Stimulated activated effector memory CD8-positive, alpha-beta T cell treated with anti-CD3 and anti-CD28 coated beads, Interleukin-12 subunit alpha, Interleukin-12 subunit beta, amount 100 ng/mL, for 72 hours (primary cell): ENCODE results near the gene CREB3L1.

Source experiments
- ATAC-seq: fragments of 150-1000 bp; cut with Tn5 transposase; 2 replicates; pipeline ENCODE4 v1.10.0; 2021
- DNase-seq, 2 donors: peaks; one replicate each; pipeline ENCODE4 v3.0.0; 2021 to 2022; ENCODE audit warnings: low spot score in 2 of 2
- H3K27ac Mint-ChIP-seq: one replicate; pipeline ENCODE4 v1.8.0; 2022; ENCODE audit warnings: mild to moderate bottlenecking, mixed read lengths
- H3K36me3 Mint-ChIP-seq: one replicate; pipeline ENCODE4 v1.8.0; 2022; ENCODE audit warnings: mild to moderate bottlenecking, mixed read lengths
- H3K4me1 Mint-ChIP-seq: one replicate; pipeline ENCODE4 v1.8.0; 2022; ENCODE audit warnings: mixed read lengths
- H3K4me3 Mint-ChIP-seq: one replicate; pipeline ENCODE4 v1.8.0; 2022; ENCODE audit warnings: mild to moderate bottlenecking, mixed read lengths
- H3K9me3 Mint-ChIP-seq: one replicate; pipeline ENCODE4 v1.8.0; 2022; ENCODE audit warnings: mixed read lengths

The CREB3L1 gene

GRCh38 chr11:46242952-46243795, 34.3 kb upstream of the CREB3L1 start:
- peaks cover 27% of the 10 kb centered on the region for H3K4me1 Mint-ChIP-seq
- DNase-seq (peak; percentile 87 to 95), ATAC-seq (peak; percentile 83)
- peaks cover 6% of the 10 kb centered on the region for H3K36me3 Mint-ChIP-seq
- peak overlapping the region; percentile 90 for H3K27ac Mint-ChIP-seq
- H3K4me3 Mint-ChIP-seq, result peak overlapping the region; percentile 78
- no peaks in the 10 kb centered on the region for H3K9me3 Mint-ChIP-seq

GRCh38 chr11:46243796-46244109, 33.7 kb upstream of the CREB3L1 start:
- Mint-ChIP-seq H3K36me3 (peaks cover 6% of the 10 kb centered on the region), H3K9me3 (no peaks in the 10 kb centered on the region), H3K4me1 (peaks cover 29% of the 10 kb centered on the region), H3K4me3 (peak overlapping the region; percentile 78), H3K27ac (peak overlapping the region; percentile 90)
- no peak for ATAC-seq
- DNase-seq, result no peak

GRCh38 chr11:46246521-46246920, 30.9 kb upstream of the CREB3L1 start:
- Mint-ChIP-seq H3K4me1 (peaks cover 24% of the 10 kb centered on the region), H3K9me3 (no peaks in the 10 kb centered on the region), H3K27ac (no peak overlapping the region), H3K4me3 (no peak overlapping the region), H3K36me3 (peaks cover 6% of the 10 kb centered on the region)
- no peak for DNase-seq
- no peak for ATAC-seq

- Mint-ChIP-seq H3K36me3 (peaks cover 6% of the 10 kb centered on the region), H3K4me1 (peaks cover 24% of the 10 kb centered on the region), H3K27ac (no peak overlapping the region), H3K4me3 (no peak overlapping the region), H3K9me3 (no peaks in the 10 kb centered on the region)
- ATAC-seq (no peak), DNase-seq (no peak)
Measured at GRCh38 chr11:46247090-46247489, 30.4 kb upstream of the CREB3L1 start.

GRCh38 chr11:46247659-46248058, 29.8 kb upstream of the CREB3L1 start:
- Mint-ChIP-seq H3K4me3 (no peak overlapping the region), H3K27ac (no peak overlapping the region), H3K36me3 (peaks cover 6% of the 10 kb centered on the region), H3K4me1 (peaks cover 23% of the 10 kb centered on the region), H3K9me3 (no peaks in the 10 kb centered on the region)
- DNase-seq (no peak), ATAC-seq (no peak)

- no peak overlapping the region for H3K4me3 Mint-ChIP-seq
- H3K4me1 Mint-ChIP-seq, result peaks cover 15% of the 10 kb centered on the region
- ATAC-seq (peak; percentile 33), DNase-seq (no peak)
- no peaks in the 10 kb centered on the region for H3K9me3 Mint-ChIP-seq
- H3K27ac Mint-ChIP-seq, result peak overlapping the region; percentile 3
- H3K36me3 Mint-ChIP-seq, result no peaks in the 10 kb centered on the region
Measured at GRCh38 chr11:46248289-46249102, 29.0 kb upstream of the CREB3L1 start.

- Mint-ChIP-seq H3K36me3 (no peaks in the 10 kb centered on the region), H3K4me1 (peaks cover 12% of the 10 kb centered on the region), H3K4me3 (no peak overlapping the region), H3K9me3 (no peaks in the 10 kb centered on the region), H3K27ac (no peak overlapping the region)
- DNase-seq, result no peak
- ATAC-seq, result no peak
Measured at GRCh38 chr11:46249103-46249937, 28.1 kb upstream of the CREB3L1 start.

- Mint-ChIP-seq H3K36me3 (no peaks in the 10 kb centered on the region), H3K4me3 (no peak overlapping the region), H3K9me3 (no peaks in the 10 kb centered on the region), H3K27ac (no peak overlapping the region), H3K4me1 (peaks cover 12% of the 10 kb centered on the region)
- no peak for DNase-seq
- ATAC-seq, result no peak
Measured at GRCh38 chr11:46249938-46250744, 27.3 kb upstream of the CREB3L1 start.

- H3K27ac Mint-ChIP-seq, result no peak overlapping the region
- ATAC-seq (no peak), DNase-seq (no peak)
- H3K9me3 Mint-ChIP-seq, result no peaks in the 10 kb centered on the region
- no peak overlapping the region for H3K4me3 Mint-ChIP-seq
- no peaks in the 10 kb centered on the region for H3K36me3 Mint-ChIP-seq
- peaks cover 12% of the 10 kb centered on the region for H3K4me1 Mint-ChIP-seq
Measured at GRCh38 chr11:46250745-46251052, 26.8 kb upstream of the CREB3L1 start.

GRCh38 chr11:46251954-46252353, 25.5 kb upstream of the CREB3L1 start:
- H3K27ac Mint-ChIP-seq, result no peak overlapping the region
- no peak overlapping the region for H3K4me3 Mint-ChIP-seq
- H3K36me3 Mint-ChIP-seq, result no peaks in the 10 kb centered on the region
- no peak for ATAC-seq
- no peak for DNase-seq
- H3K9me3 Mint-ChIP-seq, result no peaks in the 10 kb centered on the region
- peaks cover 12% of the 10 kb centered on the region for H3K4me1 Mint-ChIP-seq

- DNase-seq (no peak), ATAC-seq (no peak)
- peaks cover 12% of the 10 kb centered on the region for H3K4me1 Mint-ChIP-seq
- no peaks in the 10 kb centered on the region for H3K9me3 Mint-ChIP-seq
- no peak overlapping the region for H3K27ac Mint-ChIP-seq
- H3K4me3 Mint-ChIP-seq, result no peak overlapping the region
- no peaks in the 10 kb centered on the region for H3K36me3 Mint-ChIP-seq
Measured at GRCh38 chr11:46252373-46252914, 25.0 kb upstream of the CREB3L1 start.

GRCh38 chr11:46253258-46254132, 24.0 kb upstream of the CREB3L1 start:
- no peak overlapping the region for H3K4me3 Mint-ChIP-seq
- H3K36me3 Mint-ChIP-seq, result no peaks in the 10 kb centered on the region
- peaks cover 7% of the 10 kb centered on the region for H3K4me1 Mint-ChIP-seq
- DNase-seq (no peak), ATAC-seq (no peak)
- no peaks in the 10 kb centered on the region for H3K9me3 Mint-ChIP-seq
- H3K27ac Mint-ChIP-seq, result peak overlapping the region; percentile 32

GRCh38 chr11:46254133-46254491, 23.4 kb upstream of the CREB3L1 start:
- Mint-ChIP-seq H3K4me3 (no peak overlapping the region), H3K27ac (peak overlapping the region; percentile 32), H3K4me1 (peaks cover under 1% of the 10 kb centered on the region), H3K36me3 (no peaks in the 10 kb centered on the region), H3K9me3 (no peaks in the 10 kb centered on the region)
- DNase-seq (no peak), ATAC-seq (no peak)

- ATAC-seq, result no peak
- H3K4me3 Mint-ChIP-seq, result no peak overlapping the region
- DNase-seq, result no peak
- H3K36me3 Mint-ChIP-seq, result no peaks in the 10 kb centered on the region
- H3K9me3 Mint-ChIP-seq, result no peaks in the 10 kb centered on the region
- no peaks in the 10 kb centered on the region for H3K4me1 Mint-ChIP-seq
- no peak overlapping the region for H3K27ac Mint-ChIP-seq
Measured at GRCh38 chr11:46256540-46257001, 20.9 kb upstream of the CREB3L1 start.
